HG02678 (cell line): ENCODE results near the gene CNNM2.
"Not testable (repeated sequence)": the region's sequence is repeated elsewhere in the genome, so short reads cannot be mapped to it uniquely, and the experiment has no call there.

Experiments used
- ATAC-seq: cut with Tn5 transposase; IDR thresholded peaks from one replicate; pipeline ENCODE4 v1.9.1; 2021; ENCODE audit warnings: mild to moderate bottlenecking, moderate library complexity; ENCODE audit not compliant: unreplicated experiment

The CNNM2 gene

DNA sequence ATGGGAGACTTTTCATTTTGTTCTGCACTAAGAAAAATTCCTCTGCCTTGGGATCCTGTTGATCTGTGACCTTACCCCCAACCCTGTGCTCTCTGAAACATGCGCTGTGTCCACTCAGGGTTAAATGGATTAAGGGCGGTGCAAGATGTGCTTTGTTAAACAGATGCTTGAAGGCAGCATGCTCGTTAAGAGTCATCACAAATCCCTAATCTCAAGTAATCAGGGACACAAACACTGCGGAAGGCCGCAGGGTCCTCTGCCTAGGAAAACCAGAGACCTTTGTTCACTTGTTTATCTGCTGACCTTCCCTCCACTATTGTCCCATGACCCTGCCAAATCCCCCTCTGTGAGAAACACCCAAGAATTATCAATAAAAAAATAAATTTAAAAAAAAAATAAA, 212.1 kb downstream of the CNNM2 start:
- not testable (repeated sequence) for ATAC-seq

DNA sequence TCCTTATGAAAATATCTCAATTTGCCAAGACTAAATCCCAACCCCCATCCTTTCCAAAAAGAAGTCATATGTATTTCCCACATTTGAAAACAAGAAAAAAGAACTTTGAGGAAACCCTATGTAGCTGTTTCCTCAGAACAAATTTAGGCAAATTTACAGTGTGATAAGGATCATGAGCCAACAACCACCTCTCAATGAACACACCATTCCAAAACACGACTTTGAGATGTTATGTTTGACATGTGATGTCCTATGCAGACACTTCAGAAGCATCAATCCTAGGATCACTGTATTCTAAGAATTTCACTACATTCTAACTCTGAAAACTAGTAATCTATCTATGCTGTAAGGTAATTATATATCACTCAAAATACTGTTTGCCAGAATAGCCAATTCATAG, 212.8 kb downstream of the CNNM2 start:
- ATAC-seq = no peak

DNA sequence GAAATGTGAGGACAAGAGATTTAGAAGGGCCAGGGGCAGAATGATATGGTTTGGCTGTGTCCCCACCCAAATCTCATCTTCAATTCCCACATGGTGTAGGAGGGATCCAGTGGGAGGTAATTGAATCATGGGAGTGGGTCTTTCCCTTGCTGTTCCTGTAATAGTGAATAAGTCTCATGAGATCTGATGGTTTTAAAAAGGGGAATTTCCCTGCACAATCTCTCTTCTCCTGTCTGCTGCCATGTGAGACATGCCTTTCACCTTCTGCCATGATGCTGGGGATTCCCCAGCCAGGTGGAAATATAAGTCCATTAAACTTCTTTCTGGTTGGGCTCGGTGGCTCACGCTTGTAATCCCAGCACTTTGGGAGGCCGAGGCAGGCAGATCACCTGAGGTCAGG, 217.1 kb downstream of the CNNM2 start:
- not testable (repeated sequence) for ATAC-seq

DNA sequence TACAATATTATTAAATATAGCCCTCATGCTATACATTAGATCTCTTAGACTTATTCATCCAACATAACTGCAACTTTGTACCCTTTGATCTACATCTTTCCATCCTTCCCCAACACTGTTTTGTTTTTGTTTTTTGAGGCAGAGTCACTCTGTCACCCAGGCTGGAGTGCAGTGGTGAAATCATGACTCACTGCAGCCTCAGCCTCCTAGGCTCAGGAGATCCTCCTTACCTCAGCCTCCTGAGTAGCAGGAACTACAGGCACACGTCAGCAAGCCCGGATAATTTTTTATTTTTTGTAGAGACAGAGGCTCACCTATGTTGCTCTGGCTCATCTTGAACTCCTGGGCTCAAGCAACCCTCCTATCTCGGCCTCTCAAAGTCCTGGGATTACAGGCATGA, 221.7 kb downstream of the CNNM2 start:
- ATAC-seq = no peak
